GM18507 (cell line): ENCODE results near the gene CELF4.

Experiments
- DNase-seq: peaks from one replicate; pipeline ENCODE4 v3.0.0; 2011; ENCODE audit warnings: low read depth; ENCODE audit not compliant: insufficient read length; ENCODE audit errors: extremely low spot score
- FAIRE-seq: peaks from 2 replicates; lab custom pipeline; 2011; peaks lifted over from hg19 to GRCh38; lab: Jason Lieb, UNC

CELF4 gene

DNA sequence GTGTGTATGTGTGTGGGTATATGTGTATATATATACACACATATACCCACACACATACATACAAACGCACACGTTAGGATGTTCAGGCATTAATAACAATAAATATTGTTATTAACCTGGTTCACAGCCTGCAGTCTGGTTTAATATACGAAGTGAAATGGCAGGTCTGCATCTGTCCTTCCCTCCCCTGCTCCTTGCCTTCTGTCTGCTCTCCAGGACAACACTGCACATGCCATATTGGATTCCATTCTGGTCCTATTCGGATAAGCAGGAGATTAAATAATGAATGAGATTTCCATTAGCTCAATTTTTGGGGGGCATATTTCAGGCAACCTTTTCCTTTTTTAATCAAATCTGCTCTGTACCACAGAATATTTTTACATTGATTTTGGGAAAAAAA, 158.0 kb downstream of the CELF4 start:
- no peak for DNase-seq
- FAIRE-seq, result no peak

DNA sequence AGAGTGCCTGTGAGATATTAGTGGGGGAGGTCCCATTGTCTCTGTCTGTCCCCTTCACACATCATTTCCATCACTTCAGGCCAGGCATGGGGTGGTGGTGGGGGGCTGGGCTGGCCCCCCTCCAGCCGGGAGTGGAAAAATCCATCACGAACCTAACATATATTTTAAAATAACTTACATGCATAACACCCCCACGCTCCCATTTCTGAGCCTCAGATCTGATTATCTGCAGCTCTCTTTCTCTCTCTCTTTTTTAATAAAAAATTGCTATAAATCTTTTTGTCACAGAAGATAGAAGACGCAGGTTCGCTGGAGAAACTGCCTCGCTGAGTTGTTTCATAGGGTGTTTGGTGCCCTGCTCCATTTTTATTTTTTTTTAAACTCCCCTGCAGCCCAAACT, 159.8 kb downstream of the CELF4 start:
- FAIRE-seq (no peak), DNase-seq (no peak)

DNA sequence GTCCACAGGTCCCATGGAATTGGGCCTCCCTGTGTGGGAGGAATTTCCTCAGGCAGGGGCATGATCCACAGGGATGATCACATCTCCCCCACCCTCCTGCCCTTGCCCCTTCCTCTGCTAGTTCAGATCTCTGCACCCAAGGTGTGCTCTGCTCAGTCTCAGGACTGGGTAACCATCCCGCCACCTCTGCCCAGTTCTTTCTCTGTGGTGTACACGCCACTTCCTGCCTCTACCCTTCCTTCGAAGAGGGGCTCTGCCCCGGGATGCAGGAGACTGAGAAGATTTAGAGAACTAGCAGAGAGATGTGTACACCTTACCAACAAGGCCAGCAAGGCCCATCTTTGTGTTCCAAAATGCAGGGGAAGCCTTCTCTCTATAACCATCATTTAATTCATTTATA, 160.4 kb downstream of the CELF4 start:
- FAIRE-seq (no peak), DNase-seq (no peak)

DNA sequence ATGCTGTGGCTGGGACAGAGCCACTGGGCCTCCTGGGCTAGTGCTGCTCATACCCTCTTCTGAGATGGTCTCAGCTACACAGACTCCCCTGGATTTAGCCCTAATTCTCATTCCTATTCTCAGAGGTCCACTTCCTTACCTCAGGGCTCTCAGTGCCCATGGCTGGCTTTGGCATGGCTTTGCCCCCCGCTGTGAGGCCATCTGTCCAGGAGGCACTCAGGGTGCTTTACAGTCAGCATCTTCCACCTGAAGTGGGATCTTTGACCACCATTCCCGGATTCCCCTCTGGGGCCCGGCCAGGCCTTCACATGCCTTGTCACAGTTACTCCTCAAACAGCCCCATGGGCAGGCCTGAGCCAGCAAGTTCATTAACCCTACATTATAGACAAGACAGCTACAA, 161.8 kb downstream of the CELF4 start:
- FAIRE-seq (no peak), DNase-seq (no peak)

DNA sequence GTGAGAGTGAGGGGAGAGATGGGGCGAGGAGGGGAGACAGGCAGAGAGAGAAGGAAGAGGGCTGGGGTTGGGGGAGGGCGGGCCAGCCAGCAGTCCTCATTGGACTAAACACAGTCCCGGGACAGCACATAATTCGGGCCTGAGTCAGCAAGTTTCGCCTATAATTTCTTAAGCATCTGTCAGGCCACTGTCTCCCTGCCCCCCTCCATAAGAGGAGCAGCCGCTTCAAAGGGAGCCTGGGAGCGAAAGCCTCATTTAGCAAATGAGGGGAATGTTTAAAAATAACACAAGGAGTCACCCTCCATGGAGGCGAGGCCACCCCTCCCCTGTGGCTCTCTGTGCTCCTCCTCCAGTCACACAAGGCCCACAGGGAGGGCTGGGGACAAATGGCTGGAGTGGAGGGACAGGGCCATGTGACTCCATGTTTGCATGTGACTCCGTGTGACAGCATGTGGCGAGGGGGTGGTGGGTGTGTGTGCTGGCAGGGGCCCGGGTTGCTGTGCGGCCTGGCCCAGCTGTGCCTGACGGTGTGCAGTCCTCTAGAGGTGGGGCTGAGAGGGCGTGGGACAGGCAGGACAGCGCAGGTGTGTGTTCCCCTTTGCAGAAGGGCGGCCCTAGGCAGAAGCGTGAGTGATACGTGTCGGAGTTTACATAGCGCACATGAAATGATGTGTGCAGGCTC, 162.4 kb downstream of the CELF4 start:
- DNase-seq, result no peak
- FAIRE-seq, result no peak

DNA sequence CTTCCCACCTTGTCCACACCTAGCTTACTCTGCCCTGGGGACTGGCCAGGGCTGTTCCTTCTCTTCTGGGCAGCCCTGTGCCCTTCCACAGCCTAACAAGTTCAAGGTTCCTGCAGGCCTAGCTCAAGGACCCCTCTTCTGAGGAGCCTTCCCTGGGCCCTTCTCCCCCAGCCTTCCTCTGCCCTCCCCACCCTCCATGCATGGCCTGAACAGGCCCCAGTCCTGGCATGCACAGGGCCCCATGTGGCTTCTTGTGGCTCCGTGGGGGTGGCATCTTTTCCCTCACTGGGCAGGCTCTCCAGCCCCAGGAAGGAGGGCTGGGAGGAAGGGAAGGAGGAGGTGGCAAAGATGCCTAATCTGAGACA, 162.9 kb downstream of the CELF4 start:
- no peak for DNase-seq
- FAIRE-seq, result no peak

DNA sequence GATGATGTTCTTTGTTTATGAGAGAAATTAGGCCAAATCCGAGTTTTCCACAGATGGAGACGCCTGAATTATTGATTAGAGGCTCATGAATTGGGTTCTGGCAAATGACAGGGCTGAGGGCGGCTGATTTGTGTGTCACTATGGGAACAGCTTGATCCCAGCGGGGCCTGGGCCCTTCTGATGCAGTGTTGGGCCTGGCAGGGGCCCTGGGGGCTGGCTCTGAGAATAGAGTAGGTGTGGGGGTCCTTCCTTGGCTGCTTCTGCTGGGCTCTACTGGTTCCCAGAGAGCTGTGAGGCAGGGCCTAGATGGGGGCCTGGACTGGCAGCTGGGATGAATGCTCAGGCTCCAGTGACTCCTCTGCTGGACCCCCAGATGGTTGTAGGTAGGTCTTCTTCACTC, 164.8 kb downstream of the CELF4 start:
- FAIRE-seq (no peak), DNase-seq (no peak)

DNA sequence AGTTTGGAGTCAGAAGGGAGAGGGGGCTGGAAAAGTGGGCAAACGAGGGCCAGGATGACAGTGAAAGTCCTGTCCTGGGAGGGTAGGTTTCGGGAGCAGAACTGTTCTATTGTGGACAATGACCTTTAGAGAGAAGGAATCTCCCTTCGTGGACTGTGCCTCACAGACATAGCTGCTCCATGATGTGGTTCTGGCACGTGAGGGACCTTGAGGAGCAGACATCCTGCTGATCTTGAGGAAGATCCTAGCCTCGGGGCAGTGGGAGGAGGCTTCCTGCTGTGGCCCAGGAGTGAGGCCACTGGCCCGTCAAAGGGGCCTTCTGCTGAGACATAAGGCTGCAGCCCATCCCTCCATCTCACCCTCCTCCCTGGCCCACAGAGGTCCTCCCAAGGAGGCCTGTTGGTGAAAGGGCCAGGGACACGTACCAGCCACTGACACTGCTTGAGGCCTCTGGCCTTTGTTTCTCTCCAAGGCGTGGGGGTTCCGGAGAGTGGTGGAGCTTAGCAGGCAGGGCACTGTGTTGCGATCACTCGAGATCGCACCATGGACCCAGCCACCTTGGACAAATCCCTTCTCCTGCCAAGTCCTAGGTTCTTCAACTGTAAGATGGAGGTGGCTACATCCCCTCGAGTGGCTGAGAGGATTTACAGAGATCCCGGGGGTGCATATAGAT, 167.2 kb downstream of the CELF4 start:
- FAIRE-seq (no peak), DNase-seq (no peak)

DNA sequence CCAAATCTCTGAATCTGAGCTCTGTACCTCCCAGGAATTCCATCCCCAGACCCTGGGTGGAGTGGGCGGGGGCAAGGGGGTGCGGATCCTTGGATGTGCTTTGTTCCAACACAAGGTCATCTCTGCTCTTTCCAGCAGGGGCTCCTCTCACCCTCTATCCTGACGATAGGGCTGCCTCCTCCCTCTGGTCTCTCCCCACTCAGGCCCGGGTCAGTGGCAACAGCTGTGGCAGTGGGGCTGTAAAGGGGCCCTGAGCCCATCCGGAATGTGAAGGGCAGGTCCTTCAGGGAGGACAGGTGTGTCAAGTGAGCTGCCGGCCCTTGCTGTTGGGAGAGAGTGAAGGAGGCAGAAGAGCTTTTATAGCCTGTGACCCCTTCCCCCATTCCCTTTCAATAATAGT, 167.8 kb downstream of the CELF4 start:
- FAIRE-seq (no peak), DNase-seq (no peak)

DNA sequence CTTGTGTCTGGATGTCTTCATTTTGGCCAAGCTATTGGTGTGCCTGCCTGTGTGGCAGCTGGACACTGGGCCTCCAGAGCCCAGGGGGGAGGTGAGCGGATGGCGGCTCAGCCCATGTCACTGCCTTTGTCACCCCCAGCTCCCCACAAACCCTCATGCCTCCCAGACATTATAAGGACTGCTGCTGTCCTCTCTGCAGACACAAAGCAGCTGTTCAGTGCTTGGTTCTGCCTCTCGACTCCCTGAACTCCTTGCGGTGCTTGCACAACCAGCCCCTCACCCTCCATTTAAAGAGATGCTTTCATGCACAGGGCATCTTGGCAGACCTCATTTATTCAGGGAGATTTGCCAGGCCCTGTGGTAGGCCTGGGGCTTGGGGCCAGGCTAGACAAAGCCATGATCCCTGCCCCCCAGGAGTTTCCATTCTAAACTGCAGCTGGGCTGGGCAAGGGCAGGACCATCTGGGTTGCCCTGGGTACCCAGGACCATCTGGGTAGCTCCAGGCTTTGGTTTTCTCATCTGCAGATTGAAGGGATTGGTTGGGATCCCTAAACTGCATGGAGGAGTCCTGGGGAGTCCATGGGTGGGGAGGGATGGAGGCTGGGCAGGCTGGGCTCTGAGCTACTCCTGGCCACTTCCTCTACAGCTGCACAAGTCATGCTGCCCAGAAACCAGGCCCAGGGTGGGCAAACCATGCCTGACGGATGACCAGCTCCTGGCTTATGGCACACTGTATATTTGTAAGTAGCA, 168.5 kb downstream of the CELF4 start:
- FAIRE-seq (no peak), DNase-seq (no peak)

DNA sequence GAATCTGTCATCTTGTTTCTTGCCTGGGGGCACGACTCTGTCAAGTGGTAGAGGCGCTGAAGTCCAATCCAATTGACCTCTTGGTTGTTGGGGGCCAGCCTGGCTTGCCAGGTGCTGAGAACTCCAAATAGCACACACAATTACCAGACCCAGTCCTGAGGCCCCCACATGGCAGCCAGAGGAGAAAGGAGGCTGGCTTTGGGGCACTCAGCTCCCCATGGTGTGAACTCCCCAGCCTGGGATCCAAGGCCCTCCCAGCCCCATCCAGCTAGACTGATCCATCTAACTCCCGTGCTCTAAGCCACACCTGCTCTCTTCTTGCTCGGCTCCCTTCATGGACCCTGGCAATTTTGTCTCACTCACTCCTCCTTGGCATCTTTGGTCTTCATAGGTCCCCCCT, 170.0 kb downstream of the CELF4 start:
- FAIRE-seq (no peak), DNase-seq (no peak)

DNA sequence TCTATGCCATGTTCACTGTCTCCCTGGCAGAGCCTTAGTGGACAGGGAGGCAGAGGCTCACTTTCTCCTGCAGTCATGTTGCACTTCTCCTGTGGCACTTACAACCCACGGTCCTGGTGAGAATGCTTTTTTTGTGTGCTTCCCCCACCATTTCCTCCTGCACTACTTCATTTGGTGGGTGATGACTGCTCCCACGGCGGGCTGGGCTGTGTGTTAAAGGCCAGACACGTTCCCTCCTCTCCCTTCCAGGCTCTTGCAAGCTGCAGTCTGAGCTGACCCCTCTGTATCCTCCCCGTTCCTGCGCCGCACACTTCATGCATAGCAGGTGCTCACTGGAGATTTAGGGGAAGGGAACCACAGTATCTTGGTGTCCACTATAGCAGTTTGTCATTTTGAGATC, 170.5 kb downstream of the CELF4 start:
- DNase-seq, result no peak
- FAIRE-seq, result no peak

DNA sequence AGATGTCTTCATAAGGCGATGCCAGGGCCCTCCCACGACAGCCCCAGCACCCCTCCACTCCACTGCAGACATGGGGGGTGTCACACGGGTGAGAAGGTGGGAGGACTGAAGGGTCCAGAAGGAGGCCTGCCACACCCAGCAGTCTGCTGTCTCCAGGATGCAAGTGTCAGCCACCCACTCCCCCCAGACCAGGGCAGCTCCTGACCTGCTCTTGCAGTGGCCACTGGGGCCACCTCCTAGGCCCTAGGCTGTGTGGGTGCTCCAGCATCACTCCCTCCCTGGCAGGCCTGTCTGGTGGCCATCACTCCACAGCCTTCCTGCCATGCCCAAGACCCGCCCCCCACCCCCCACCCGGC, 171.0 kb downstream of the CELF4 start:
- no peak for FAIRE-seq
- DNase-seq, result no peak

DNA sequence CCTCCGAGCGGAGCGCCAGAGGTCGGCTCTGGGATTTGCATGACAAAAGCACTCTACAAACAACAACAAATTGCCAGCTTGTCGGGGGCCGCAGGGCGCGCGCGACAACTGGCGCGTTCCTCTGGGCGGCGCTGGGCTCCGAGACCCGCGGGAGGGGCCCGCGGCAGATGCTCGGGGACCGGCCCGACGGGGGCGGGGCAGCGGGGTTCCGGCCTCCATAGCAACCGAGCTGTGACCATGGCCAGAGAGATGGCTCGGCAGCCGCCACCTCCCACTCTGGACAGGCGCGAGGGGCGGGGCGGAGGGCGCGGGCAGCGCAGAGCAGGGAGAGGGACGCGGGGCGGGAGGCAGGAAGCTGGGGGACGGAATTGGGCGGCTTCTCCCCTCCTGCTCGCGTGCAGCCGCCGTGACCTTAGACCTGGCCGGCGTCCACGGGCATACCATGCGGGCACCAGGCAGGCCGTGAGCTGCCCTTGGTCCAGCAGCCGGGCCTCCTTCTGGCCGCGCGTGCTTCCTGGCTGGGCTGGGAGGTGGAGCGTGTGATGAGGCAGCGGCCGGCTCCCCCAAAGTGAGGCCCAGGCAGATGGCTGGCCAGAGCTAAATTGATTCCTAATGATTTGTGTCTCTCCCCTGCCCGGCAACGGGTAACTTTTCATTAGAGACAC, 171.5 kb downstream of the CELF4 start:
- FAIRE-seq (no peak), DNase-seq (no peak)

DNA sequence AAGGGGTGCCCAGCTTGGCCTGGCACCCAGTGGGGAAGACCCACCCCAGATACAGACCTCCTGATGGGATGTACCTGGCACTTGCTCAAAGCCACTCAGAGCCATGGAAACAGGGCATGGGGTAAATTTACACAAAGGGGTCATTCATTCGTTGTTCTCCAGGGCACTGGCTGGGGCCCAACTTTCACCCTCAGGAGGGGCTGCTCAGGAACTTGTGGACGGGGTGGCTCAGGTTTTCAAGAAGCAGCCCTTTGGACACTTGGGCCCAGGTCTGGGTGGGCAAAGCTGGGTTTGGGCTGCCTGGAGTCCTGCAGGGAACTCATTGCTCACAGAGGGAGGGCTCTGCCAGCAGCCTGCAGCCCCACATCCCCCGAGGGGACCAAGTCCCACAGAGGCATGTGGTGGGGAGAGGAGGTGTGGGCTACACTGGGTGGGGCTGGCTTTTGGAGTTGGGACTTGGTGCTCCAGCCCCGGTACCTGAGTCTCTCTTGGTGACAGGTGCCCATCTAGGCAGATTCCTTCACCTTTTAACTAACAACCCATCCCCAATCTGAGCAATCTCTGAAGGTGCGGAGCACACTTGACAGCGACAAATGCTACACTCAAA, 172.3 kb downstream of the CELF4 start:
- no peak for DNase-seq
- no peak for FAIRE-seq

DNA sequence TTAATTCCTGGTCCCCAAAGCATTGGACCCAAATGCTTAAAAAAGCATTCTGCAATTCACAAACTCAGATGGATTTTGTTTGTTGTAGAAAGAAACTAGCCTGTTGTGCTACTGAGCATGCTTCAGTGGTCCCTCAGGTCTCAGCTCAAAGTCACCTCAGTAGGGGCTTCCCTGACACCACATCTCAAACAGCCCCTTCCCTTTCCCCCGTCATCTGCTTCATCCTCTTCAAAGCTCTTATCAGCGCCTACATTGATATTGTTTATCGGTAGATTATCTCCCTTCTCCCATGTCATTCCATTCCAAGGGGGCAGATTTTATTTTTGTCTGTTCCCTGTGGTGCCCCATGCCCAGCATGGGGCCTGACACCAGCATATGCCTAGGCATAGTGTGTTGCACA, 172.9 kb downstream of the CELF4 start:
- no peak for FAIRE-seq
- no peak for DNase-seq

DNA sequence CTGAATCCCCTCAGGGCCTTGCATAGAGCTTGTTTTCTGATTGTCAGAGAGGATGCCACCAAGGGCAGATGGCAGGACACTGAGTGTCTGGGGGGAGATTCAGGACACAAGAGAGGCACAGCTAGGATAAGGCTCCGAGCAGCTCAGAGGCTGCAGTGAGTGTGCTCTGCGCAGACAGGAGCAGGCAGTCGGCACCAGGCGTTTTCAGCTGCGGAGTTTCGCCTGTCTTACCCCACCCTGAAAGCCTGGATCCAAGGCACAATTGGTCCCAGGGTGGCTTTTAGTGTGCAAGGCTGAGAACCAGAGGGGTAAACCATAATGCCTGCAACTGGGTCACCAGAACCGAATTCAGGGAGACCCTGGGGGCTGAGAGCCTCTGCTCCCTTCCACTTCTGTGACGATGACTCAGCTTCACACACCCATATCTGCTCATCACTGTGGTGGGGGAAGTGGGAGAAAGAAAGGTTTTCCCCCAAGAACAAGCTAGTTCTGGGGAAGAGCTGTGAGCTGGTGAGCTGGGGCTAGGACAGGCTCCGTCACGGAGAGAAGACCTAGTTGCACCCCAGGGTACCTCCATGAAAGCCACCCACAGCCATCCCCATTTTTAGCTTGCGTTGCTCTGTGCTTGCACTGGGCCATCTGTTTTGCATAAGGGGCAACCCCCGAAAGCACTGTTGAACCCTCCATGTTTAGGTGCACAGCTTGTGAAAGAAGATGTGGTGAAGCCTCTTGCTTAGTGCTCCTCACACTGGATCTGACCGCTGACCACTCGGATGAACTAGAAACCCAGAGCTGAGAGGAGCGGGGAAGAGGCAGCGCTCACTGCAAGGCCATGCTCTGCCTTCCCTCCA, 173.7 kb downstream of the CELF4 start:
- no peak for FAIRE-seq
- DNase-seq, result no peak

DNA sequence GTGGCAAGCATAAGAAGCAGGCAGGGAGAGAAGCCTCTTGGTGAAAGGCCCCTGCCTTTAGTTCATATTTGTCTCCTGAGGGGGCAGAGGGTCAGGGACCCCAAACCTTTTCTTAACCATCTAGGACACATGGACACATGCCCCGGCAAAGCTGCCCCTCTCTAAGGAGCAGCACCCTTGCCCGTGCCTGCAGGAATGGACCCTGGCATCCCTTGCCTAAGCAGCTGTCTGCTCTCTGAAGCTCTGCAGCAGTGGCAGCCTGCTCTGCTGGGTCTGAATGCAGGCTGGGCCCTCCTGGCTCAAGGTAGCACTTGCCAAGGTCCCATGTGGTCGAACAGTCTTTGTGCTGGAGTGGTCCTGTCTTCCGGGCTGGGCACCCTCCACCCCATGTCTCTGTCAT, 174.4 kb downstream of the CELF4 start:
- no peak for DNase-seq
- no peak for FAIRE-seq

DNA sequence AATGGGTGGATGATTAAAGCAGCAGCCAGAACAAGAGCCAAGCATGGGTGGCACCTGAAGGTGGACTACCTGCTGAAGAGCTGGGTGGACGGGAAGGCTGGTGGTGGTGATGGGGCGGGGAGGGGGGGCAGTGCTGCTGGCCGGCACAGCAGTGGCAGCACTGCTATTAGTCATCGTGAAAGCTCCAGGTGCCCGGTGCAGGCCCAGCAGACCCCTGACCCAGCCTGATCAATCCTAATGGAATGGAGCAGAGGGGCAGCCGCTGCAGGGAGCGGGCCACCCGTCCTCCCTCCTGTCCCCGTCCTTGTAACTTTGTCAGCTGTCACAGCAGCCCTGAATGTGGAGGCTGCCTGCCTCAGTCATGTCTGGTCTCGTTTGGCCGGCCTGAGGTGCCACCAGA, 174.9 kb downstream of the CELF4 start:
- DNase-seq (no peak), FAIRE-seq (no peak)
